Panc1 (cell line): ENCODE measurements around the gene ST7L. TPM values are rescaled to one million over a fixed set of nuclear protein-coding genes. Genes with fewer than 3 reads are reported as not detected.
"Not testable (repeated sequence)": the region's sequence is repeated elsewhere in the genome, so short reads cannot be mapped to it uniquely, and the experiment has no call there.

Source experiments
- ATAC-seq: fragments of 200-7000 bp; cut with Tn5 transposase; 2 replicates; pipeline ENCODE4 v1.9.1; 2020; ENCODE audit warnings: mild to moderate bottlenecking, moderate library complexity
- BruUV-seq: library from RNA; stranded (reverse); fragments of 400-500 nt; replicated peaks from 2 replicates; lab custom pipeline; 2021; lab: Mats Ljungman, UMichigan
- CTCF ChIA-PET: fragments of 300-600 bp; sonication (Branson Sonifier 250); formaldehyde crosslinking; loops from one replicate; lab custom pipeline; 2022; ENCODE audit warnings: antibody characterized with exemption; lab: Charles Lee
- POLR2A ChIA-PET: fragments of 300-600 bp; sonication (Branson Sonifier 250); formaldehyde crosslinking; loops from one replicate; lab custom pipeline; 2022; ENCODE audit warnings: antibody characterized with exemption; lab: Charles Lee
- DNase-seq: peaks from one replicate; pipeline ENCODE4 v3.0.0-alpha.2; 2010; ENCODE audit warnings: low read depth, low spot score
- H3K27ac ChIP-seq: 2 replicates; pipeline ENCODE4 v1.5.1; 2011; ENCODE audit warnings: mild to moderate bottlenecking, low read length, inconsistent platforms
- H3K27me3 ChIP-seq: fragments of 200-500 bp; sonication (Bioruptor generic); 2 replicates; pipeline ENCODE4 v1.6.0; 2014; ENCODE audit warnings: low read length, inconsistent platforms; ENCODE audit not compliant: control insufficient read depth, insufficient read depth
- H3K36me3 ChIP-seq: fragments of 200-500 bp; sonication (Bioruptor generic); 2 replicates; pipeline ENCODE4 v1.5.1; 2014; ENCODE audit warnings: inconsistent platforms, mild to moderate bottlenecking, low read length, moderate library complexity; ENCODE audit not compliant: control insufficient read depth, insufficient read depth
- H3K4me1 ChIP-seq: 2 replicates; pipeline ENCODE4 v1.5.1; 2011; ENCODE audit warnings: inconsistent platforms, mild to moderate bottlenecking, low read length, moderate library complexity; ENCODE audit not compliant: control insufficient read depth, insufficient read depth
- H3K4me3 ChIP-seq, 2 experiments: 2 replicates each; pipeline ENCODE4 v1.5.1; 2011 to 2012; ENCODE audit warnings: low read depth in 2 of 2, low read length in 2 of 2, mild to moderate bottlenecking in 2 of 2, inconsistent platforms in 1 of 2, moderate library complexity in 1 of 2
- H3K9me3 ChIP-seq: fragments of 200-500 bp; sonication (Bioruptor generic); 2 replicates; pipeline ENCODE4 v1.5.1; 2014; ENCODE audit warnings: low read depth, mild to moderate bottlenecking, inconsistent platforms, low read length, moderate library complexity; ENCODE audit not compliant: control insufficient read depth, insufficient read depth
- CTCF ChIP-seq: fragments of 450-650 bp; IDR thresholded peaks from 2 replicates; pipeline ENCODE4 v1.5.1; 2017; ENCODE audit warnings: mild to moderate bottlenecking
- POLR2AphosphoS5 ChIP-seq: IDR thresholded peaks from 2 replicates; pipeline ENCODE4 v1.6.1; 2012; ENCODE audit warnings: mild to moderate bottlenecking, low read depth, low read length, moderate library complexity
- SIN3A ChIP-seq: IDR thresholded peaks from 2 replicates; pipeline ENCODE4 v1.6.1; 2012; ENCODE audit warnings: low read depth, mild to moderate bottlenecking, low read length, moderate library complexity, borderline replicate concordance; ENCODE audit not compliant: insufficient read depth
- TCF7L2 ChIP-seq: IDR thresholded peaks from 2 replicates; pipeline ENCODE4 v1.6.1; 2011; ENCODE audit warnings: mild to moderate bottlenecking, low read depth, low read length, inconsistent platforms
- in situ Hi-C: cut with HindIII; loops from 2 replicates; pipeline ENCODE4 v1.10.0; 2016; ENCODE audit warnings: low sequenced_read_pairs, low pct_unique_long_range_greater_than_20kb
- intact Hi-C: fragments of 100-400 bp; cut with micrococcal nuclease; formaldehyde crosslinking; loops from one replicate; pipeline ENCODE4 v1.10.0; 2022; ENCODE audit not compliant: unreplicated experiment
- total RNA-seq: library from RNA; stranded (reverse); gene quantifications from one replicate; pipeline ENCODE4 v1.2.1, GENCODE V29; 2021; ENCODE audit not compliant: unreplicated experiment
- TF ChIP-seq, protein P1 (sequence below), 2 experiments: IDR thresholded peaks; 2 replicates each; pipeline ENCODE4 v1.6.1; 2011 to 2012; ENCODE audit warnings: low read depth in 2 of 2, control low read depth in 1 of 2, low read length in 1 of 2, mild to moderate bottlenecking in 1 of 2, moderate library complexity in 1 of 2; ENCODE audit not compliant: insufficient read depth in 1 of 2

Gene ST7L
- total RNA-seq, 1 experiment from 2014 or later: 13.4 TPM

- in situ Hi-C loops (no loop called here), intact Hi-C loops (no loop called here)
- ChIA-PET CTCF (no interaction called here), POLR2A (interaction anchor here (0.6 kb wide), 1 partner anchor 161 kb away, joined by 8 read pairs; no protein-coding TSS in a partner anchor)
- BruUV-seq: no TSS peak
- ATAC-seq (peak; percentile 48; the same call in 1 of the 2 replicates), DNase-seq (no peak)
- Histone ChIP-seq H3K9me3 (no peaks in the 10 kb centered on the region), H3K36me3 (peaks cover 22% of the 10 kb centered on the region), H3K4me3 (no peak overlapping the region), H3K27ac (peak overlapping the region; percentile 42; the same call in 1 of the 2 replicates), H3K27me3 (no peaks in the 10 kb centered on the region), H3K4me1 (peaks cover 28% of the 10 kb centered on the region)
- TF ChIP-seq POLR2AphosphoS5 (no peak), TCF7L2 (no peak), SIN3A (no peak), CTCF (no peak)
- TF ChIP-seq, protein P1, sequence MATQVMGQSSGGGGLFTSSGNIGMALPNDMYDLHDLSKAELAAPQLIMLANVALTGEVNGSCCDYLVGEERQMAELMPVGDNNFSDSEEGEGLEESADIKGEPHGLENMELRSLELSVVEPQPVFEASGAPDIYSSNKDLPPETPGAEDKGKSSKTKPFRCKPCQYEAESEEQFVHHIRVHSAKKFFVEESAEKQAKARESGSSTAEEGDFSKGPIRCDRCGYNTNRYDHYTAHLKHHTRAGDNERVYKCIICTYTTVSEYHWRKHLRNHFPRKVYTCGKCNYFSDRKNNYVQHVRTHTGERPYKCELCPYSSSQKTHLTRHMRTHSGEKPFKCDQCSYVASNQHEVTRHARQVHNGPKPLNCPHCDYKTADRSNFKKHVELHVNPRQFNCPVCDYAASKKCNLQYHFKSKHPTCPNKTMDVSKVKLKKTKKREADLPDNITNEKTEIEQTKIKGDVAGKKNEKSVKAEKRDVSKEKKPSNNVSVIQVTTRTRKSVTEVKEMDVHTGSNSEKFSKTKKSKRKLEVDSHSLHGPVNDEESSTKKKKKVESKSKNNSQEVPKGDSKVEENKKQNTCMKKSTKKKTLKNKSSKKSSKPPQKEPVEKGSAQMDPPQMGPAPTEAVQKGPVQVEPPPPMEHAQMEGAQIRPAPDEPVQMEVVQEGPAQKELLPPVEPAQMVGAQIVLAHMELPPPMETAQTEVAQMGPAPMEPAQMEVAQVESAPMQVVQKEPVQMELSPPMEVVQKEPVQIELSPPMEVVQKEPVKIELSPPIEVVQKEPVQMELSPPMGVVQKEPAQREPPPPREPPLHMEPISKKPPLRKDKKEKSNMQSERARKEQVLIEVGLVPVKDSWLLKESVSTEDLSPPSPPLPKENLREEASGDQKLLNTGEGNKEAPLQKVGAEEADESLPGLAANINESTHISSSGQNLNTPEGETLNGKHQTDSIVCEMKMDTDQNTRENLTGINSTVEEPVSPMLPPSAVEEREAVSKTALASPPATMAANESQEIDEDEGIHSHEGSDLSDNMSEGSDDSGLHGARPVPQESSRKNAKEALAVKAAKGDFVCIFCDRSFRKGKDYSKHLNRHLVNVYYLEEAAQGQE (IDR thresholded peaks at IDR 0.05; ENCODE audit: insufficient read depth in 1 of 2, low read depth in 2 of 2, low read length in 1 of 2): no peak
Measured at GRCh38 chr1:112646225-112646624, 27.3 kb upstream of the ST7L start.

DNA sequence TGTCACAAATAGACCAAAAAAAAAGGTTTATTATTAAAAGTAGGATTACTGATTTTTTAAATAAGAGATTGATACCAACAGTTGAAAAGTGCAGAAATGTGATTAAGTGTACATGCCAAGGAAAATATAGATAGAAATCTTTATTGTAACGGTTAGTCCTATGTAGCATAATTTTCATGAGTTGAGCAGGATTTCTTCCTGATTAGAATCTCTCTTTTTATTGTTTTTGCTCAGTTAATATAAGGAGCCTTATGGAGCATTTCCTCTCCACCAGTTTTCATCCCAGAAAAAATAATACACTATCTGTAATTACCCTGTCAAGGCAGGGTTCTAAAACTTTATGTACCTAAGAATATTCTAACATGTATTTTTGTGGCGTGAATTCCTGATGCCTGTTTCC lies 24.1 kb upstream of the ST7L start:
- in situ Hi-C loops: no loop called here
- POLR2A ChIA-PET: interaction anchor here (0.7 kb wide), 1 partner anchor 62 kb away, joined by 3 read pairs; no protein-coding TSS in a partner anchor
- DNase-seq (no peak), ATAC-seq (no peak)
- Histone ChIP-seq H3K36me3 (peaks cover 11% of the 10 kb centered on the region; the same call in 1 of the 2 replicates), H3K4me1 (peaks cover 35% of the 10 kb centered on the region), H3K27ac (peak overlapping the region; percentile 67), H3K27me3 (no peaks in the 10 kb centered on the region), H3K9me3 (no peaks in the 10 kb centered on the region), H3K4me3 (no peak overlapping the region)
- TF ChIP-seq CTCF (no peak), TCF7L2 (no peak), POLR2AphosphoS5 (no peak), SIN3A (no peak)
- TF ChIP-seq, protein P1 (IDR thresholded peaks at IDR 0.05; ENCODE audit: insufficient read depth in 1 of 2, low read depth in 2 of 2, low read length in 1 of 2): no peak
- CTCF ChIA-PET: no interaction called here
- BruUV-seq: TSS peak; percentile 42
- intact Hi-C loops: no loop called here

- in situ Hi-C loops, H3K4me3 ChIP-seq, H3K27me3 ChIP-seq, ATAC-seq, H3K9me3 ChIP-seq, DNase-seq, POLR2A ChIA-PET, intact Hi-C loops, H3K27ac ChIP-seq, BruUV-seq, CTCF ChIA-PET, H3K36me3 ChIP-seq: not testable (repeated sequence)
- H3K4me1 ChIP-seq: peaks cover 47% of the 10 kb centered on the region
Measured at GRCh38 chr1:112640437-112640836, 21.5 kb upstream of the ST7L start.
